CD4-positive, alpha-beta memory T cell (primary cell): ENCODE measurements around the gene MTR. TPM values are rescaled to one million over a fixed set of nuclear protein-coding genes. Genes with fewer than 3 reads are reported as not detected.

ENCODE experiments used
- CTCF ChIA-PET: fragments of 350-600 bp; sonication (Branson Sonifier 250); formaldehyde crosslinking; loops from one replicate; lab custom pipeline; 2021; ENCODE audit warnings: inconsistent platforms; ENCODE audit not compliant: partially characterized antibody; lab: Charles Lee
- POLR2A ChIA-PET: fragments of 350-600 bp; sonication (Branson Sonifier 250); formaldehyde crosslinking; loops from one replicate; lab custom pipeline; 2021; ENCODE audit not compliant: partially characterized antibody; lab: Charles Lee
- DNase-seq, 5 donors: peaks; one replicate each; pipeline versions ENCODE4 v3.0.0 to v3.0.0-alpha.2; 2020 to 2022; ENCODE audit warnings: mixed read lengths in 1 of 5
- H3K27ac ChIP-seq: one replicate; pipeline ENCODE4 v1.7.0; 2013; ENCODE audit warnings: low read depth, low read length
- H3K27me3 ChIP-seq: 2 replicates; pipeline ENCODE4 v1.7.0; 2013; ENCODE audit warnings: mild to moderate bottlenecking, low read length, moderate library complexity; ENCODE audit not compliant: insufficient read depth
- H3K36me3 ChIP-seq: 2 replicates; pipeline ENCODE4 v1.7.0; 2013; ENCODE audit warnings: mild to moderate bottlenecking, low read length, moderate library complexity; ENCODE audit not compliant: insufficient read depth
- H3K4me1 ChIP-seq: 2 replicates; pipeline ENCODE4 v1.7.0; 2013; ENCODE audit warnings: mild to moderate bottlenecking, low read length, moderate library complexity; ENCODE audit not compliant: insufficient read depth
- H3K4me3 ChIP-seq, 2 donors: one replicate each; pipeline ENCODE4 v1.7.0; 2013; ENCODE audit warnings: low read length in 2 of 2, mild to moderate bottlenecking in 1 of 2
- H3K9me3 ChIP-seq, 2 donors: one replicate each; pipeline ENCODE4 v1.7.0; 2013; ENCODE audit warnings: low read length in 2 of 2, control low read depth in 1 of 2; ENCODE audit not compliant: control insufficient read depth in 1 of 2
- H3K27ac Mint-ChIP-seq, 7 donors: one replicate each; pipeline ENCODE4 v1.8.0; 2020 to 2021; ENCODE audit warnings: mixed read lengths in 7 of 7, mild to moderate bottlenecking in 6 of 7, inconsistent platforms in 3 of 7, moderate library complexity in 3 of 7
- H3K27me3 Mint-ChIP-seq, 2 donors: one replicate each; pipeline ENCODE4 v1.8.0; 2020 to 2021; ENCODE audit warnings: mixed read lengths in 2 of 2
- H3K36me3 Mint-ChIP-seq, 2 donors: one replicate each; pipeline ENCODE4 v1.8.0; 2020 to 2021; ENCODE audit warnings: mixed read lengths in 2 of 2, inconsistent platforms in 1 of 2, mild to moderate bottlenecking in 1 of 2
- H3K4me1 Mint-ChIP-seq, 4 donors: one replicate each; pipeline ENCODE4 v1.8.0; 2020 to 2021; ENCODE audit warnings: mixed read lengths in 4 of 4, mild to moderate bottlenecking in 1 of 4
- H3K4me3 Mint-ChIP-seq, 8 donors: one replicate each; pipeline ENCODE4 v1.8.0; 2020 to 2021; ENCODE audit warnings: mixed read lengths in 8 of 8, mild to moderate bottlenecking in 7 of 8, moderate library complexity in 6 of 8, inconsistent platforms in 3 of 8
- H3K9me3 Mint-ChIP-seq, 8 donors: one replicate each; pipeline ENCODE4 v1.8.0; 2020 to 2021; ENCODE audit warnings: mixed read lengths in 8 of 8, mild to moderate bottlenecking in 5 of 8, inconsistent platforms in 3 of 8, moderate library complexity in 1 of 8
- intact Hi-C: fragments of 100-400 bp; cut with micrococcal nuclease; formaldehyde crosslinking; loops from one replicate; pipeline ENCODE4 v1.15.1; 2023
- polyA plus RNA-seq, 2 donors: library from polyadenylated mRNA; unstranded; fragments of 300-500 nt; fragmentation: Illumina TruSeq; gene quantifications; one replicate each; pipeline ENCODE4 v1.2.3, GENCODE V29; 2021
- total RNA-seq, 2 experiments: library from RNA; stranded (reverse); gene quantifications; one replicate each; pipeline ENCODE4 v1.2.3, GENCODE V29; 2021

Gene MTR
- total and polyA plus RNA-seq, 4 experiments from 2014 or later: 5.6 to 71.0 (median 45.5) TPM

GRCh38 chr1:236829085-236829484 lies 34.0 kb downstream of the MTR start:
- CTCF ChIA-PET: no interaction called here
- peaks cover 65 to 85% of the 10 kb centered on the region in 2 donors for H3K36me3 Mint-ChIP-seq

DNA sequence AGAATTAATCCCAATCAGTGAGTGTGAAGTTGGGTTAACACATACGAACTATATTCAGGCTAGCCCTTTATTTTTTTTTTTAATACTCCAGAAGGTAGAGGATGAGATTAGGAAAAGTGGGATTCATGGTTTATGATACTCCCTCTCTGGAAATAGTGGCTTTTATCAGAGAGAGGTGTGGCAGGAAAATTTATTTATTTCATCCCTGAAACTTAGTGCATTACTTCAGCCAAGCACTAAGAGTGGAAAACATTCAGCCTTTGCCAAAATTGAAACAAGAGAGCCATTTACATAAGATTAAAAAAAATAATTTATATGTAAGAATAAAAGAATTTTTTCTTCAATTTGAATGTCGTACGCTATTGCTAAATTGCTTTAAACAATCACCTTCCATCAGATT lies 35.0 kb downstream of the MTR start:
- no peak overlapping the region for H3K27ac ChIP-seq
- no peak for DNase-seq
- H3K27ac Mint-ChIP-seq: peak overlapping the region in 1 of 7 donors; percentile 19
- peaks cover 69 to 88% of the 10 kb centered on the region in 2 donors for H3K36me3 Mint-ChIP-seq
- no peaks in the 10 kb centered on the region for H3K9me3 Mint-ChIP-seq
- H3K4me1 ChIP-seq: no peaks in the 10 kb centered on the region
- no peak overlapping the region for H3K4me3 ChIP-seq
- ChIA-PET CTCF (no interaction called here), POLR2A (no interaction called here)
- H3K27me3 ChIP-seq: no peaks in the 10 kb centered on the region
- H3K9me3 ChIP-seq: no peaks in the 10 kb centered on the region
- H3K4me3 Mint-ChIP-seq: no peak overlapping the region
- H3K27me3 Mint-ChIP-seq: no peaks in the 10 kb centered on the region
- intact Hi-C loops: no loop called here
- peaks cover 0 to 5% (median 3%) of the 10 kb centered on the region in 4 donors for H3K4me1 Mint-ChIP-seq
- H3K36me3 ChIP-seq: peaks cover 57% of the 10 kb centered on the region

More at GRCh38 chr1:236829085-236829484, 34.0 kb downstream of the MTR start:
- Mint-ChIP-seq H3K4me3 (no peak overlapping the region), H3K27ac (no peak overlapping the region), H3K27me3 (no peaks in the 10 kb centered on the region), H3K9me3 (no peaks in the 10 kb centered on the region), H3K4me1 (peaks cover 0 to 4% (median 0%) of the 10 kb centered on the region in 4 donors)
- intact Hi-C loops: no loop called here
- H3K27ac ChIP-seq: no peak overlapping the region
- no peak overlapping the region for H3K4me3 ChIP-seq
- no peaks in the 10 kb centered on the region for H3K9me3 ChIP-seq
- H3K27me3 ChIP-seq: no peaks in the 10 kb centered on the region
- POLR2A ChIA-PET: no interaction called here
- H3K4me1 ChIP-seq: no peaks in the 10 kb centered on the region
- DNase-seq: no peak
- H3K36me3 ChIP-seq: peaks cover 54% of the 10 kb centered on the region

- H3K4me1 ChIP-seq: no peaks in the 10 kb centered on the region
- no peak overlapping the region for H3K27ac ChIP-seq
- H3K9me3 ChIP-seq: no peaks in the 10 kb centered on the region
- ChIA-PET CTCF (interaction anchor here (1.0 kb wide), 1 partner anchor 71 kb away, joined by 4 read pairs; no protein-coding TSS in a partner anchor), POLR2A (no interaction called here)
- Mint-ChIP-seq H3K27ac (no peak overlapping the region), H3K27me3 (no peaks in the 10 kb centered on the region), H3K9me3 (no peaks in the 10 kb centered on the region), H3K36me3 (peaks cover 72 to 89% of the 10 kb centered on the region in 2 donors), H3K4me1 (peaks cover 0 to 8% (median 6%) of the 10 kb centered on the region in 4 donors), H3K4me3 (no peak overlapping the region)
- no peak for DNase-seq
- no peaks in the 10 kb centered on the region for H3K27me3 ChIP-seq
- peaks cover 58% of the 10 kb centered on the region for H3K36me3 ChIP-seq
- intact Hi-C loops: no loop called here
- H3K4me3 ChIP-seq: no peak overlapping the region
Measured at GRCh38 chr1:236830560-236830959, 35.5 kb downstream of the MTR start.

DNA sequence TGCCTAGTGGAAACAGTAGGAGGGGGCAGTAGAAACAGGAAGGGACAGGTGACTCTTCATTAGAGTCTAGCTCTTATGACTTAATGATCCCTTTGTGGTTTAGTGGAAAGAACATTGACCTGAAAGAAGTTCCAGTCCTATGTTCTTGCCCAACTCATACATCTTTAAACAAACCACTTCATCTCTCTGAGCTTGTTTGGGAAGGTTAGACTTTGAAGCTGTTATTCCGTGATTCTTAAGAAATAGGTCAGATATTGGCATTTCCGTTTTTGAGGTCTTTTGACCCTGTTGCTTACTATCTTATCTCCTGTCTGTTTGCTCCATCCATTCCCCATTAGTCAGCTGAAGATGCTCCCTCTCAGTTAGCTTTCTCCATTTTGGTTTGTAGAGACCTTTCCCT lies 38.5 kb downstream of the MTR start:
- no peaks in the 10 kb centered on the region for H3K9me3 ChIP-seq
- no peak overlapping the region for H3K4me3 Mint-ChIP-seq
- H3K36me3 Mint-ChIP-seq: peaks cover 79 to 94% of the 10 kb centered on the region in 2 donors
- H3K9me3 Mint-ChIP-seq: no peaks in the 10 kb centered on the region
- H3K36me3 ChIP-seq: peaks cover 70% of the 10 kb centered on the region
- H3K27ac Mint-ChIP-seq: peak overlapping the region in 1 of 7 donors; percentile 10
- no peaks in the 10 kb centered on the region for H3K27me3 Mint-ChIP-seq
- H3K4me3 ChIP-seq: no peak overlapping the region
- peaks cover 0 to 10% (median 6%) of the 10 kb centered on the region in 4 donors for H3K4me1 Mint-ChIP-seq
- no peak overlapping the region for H3K27ac ChIP-seq
- H3K4me1 ChIP-seq: no peaks in the 10 kb centered on the region
- no peaks in the 10 kb centered on the region for H3K27me3 ChIP-seq
- ChIA-PET POLR2A (no interaction called here), CTCF (no interaction called here)
- intact Hi-C loops: no loop called here
- no peak for DNase-seq

- Mint-ChIP-seq H3K4me1 (peaks cover 0 to 10% (median 6%) of the 10 kb centered on the region in 4 donors), H3K4me3 (peak overlapping the region in 1 of 8 donors; percentile 3), H3K27me3 (no peaks in the 10 kb centered on the region), H3K9me3 (no peaks in the 10 kb centered on the region), H3K27ac (peak overlapping the region in 3 of 7 donors; percentile 3 to 92 (median 92)), H3K36me3 (peaks cover 81 to 93% of the 10 kb centered on the region in 2 donors)
- no peaks in the 10 kb centered on the region for H3K27me3 ChIP-seq
- intact Hi-C loops: no loop called here
- no peak overlapping the region for H3K27ac ChIP-seq
- peaks cover 74% of the 10 kb centered on the region for H3K36me3 ChIP-seq
- H3K4me1 ChIP-seq: no peaks in the 10 kb centered on the region
- no peak for DNase-seq
- no peak overlapping the region for H3K4me3 ChIP-seq
- CTCF ChIA-PET: no interaction called here
- no peaks in the 10 kb centered on the region for H3K9me3 ChIP-seq
- POLR2A ChIA-PET: no interaction called here
Measured at GRCh38 chr1:236834876-236835275, 39.8 kb downstream of the MTR start.

DNA sequence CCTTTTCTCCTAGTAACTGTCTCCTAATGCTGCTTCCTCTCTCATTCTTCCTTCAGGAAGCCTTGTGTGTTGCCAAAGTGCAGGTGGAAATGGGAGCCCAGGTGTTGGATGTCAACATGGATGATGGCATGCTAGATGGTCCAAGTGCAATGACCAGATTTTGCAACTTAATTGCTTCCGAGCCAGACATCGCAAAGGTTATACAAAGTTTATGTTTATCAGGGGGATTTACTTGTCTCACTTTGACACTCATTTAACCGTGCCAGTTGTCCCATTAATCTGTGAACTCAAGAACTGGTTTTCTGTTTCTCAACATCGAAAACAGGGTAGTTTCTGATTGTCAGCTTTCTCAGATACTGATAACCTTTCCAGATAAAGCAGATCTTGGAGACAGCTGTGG lies 40.4 kb downstream of the MTR start:
- peaks cover 0 to 10% (median 6%) of the 10 kb centered on the region in 4 donors for H3K4me1 Mint-ChIP-seq

GRCh38 chr1:236836157-236836556 lies 41.1 kb downstream of the MTR start:
- Histone ChIP-seq H3K27ac (no peak overlapping the region), H3K9me3 (no peaks in the 10 kb centered on the region), H3K36me3 (peaks cover 76% of the 10 kb centered on the region), H3K4me3 (no peak overlapping the region), H3K27me3 (no peaks in the 10 kb centered on the region), H3K4me1 (no peaks in the 10 kb centered on the region)
- POLR2A ChIA-PET: no interaction called here
- no peaks in the 10 kb centered on the region for H3K9me3 Mint-ChIP-seq
- no peak for DNase-seq
- H3K27me3 Mint-ChIP-seq: no peaks in the 10 kb centered on the region
- peak overlapping the region in 2 of 7 donors; percentile 20 to 80 for H3K27ac Mint-ChIP-seq
- H3K36me3 Mint-ChIP-seq: peaks cover 80 to 94% of the 10 kb centered on the region in 2 donors
- CTCF ChIA-PET: no interaction called here
- intact Hi-C loops: no loop called here
- H3K4me1 Mint-ChIP-seq: peaks cover 0 to 10% (median 6%) of the 10 kb centered on the region in 4 donors
- no peak overlapping the region for H3K4me3 Mint-ChIP-seq

More for the DNA sequence above, 40.4 kb downstream of the MTR start:
- Mint-ChIP-seq H3K4me3 (no peak overlapping the region), H3K27ac (peak overlapping the region in 2 of 7 donors; percentile 11 to 79), H3K9me3 (no peaks in the 10 kb centered on the region), H3K27me3 (no peaks in the 10 kb centered on the region), H3K36me3 (peaks cover 85 to 94% of the 10 kb centered on the region in 2 donors)
- Histone ChIP-seq H3K27me3 (no peaks in the 10 kb centered on the region), H3K36me3 (peaks cover 77% of the 10 kb centered on the region), H3K27ac (no peak overlapping the region), H3K9me3 (no peaks in the 10 kb centered on the region), H3K4me1 (no peaks in the 10 kb centered on the region), H3K4me3 (no peak overlapping the region)
- intact Hi-C loops: no loop called here
- DNase-seq: no peak
- CTCF ChIA-PET: no interaction called here
- POLR2A ChIA-PET: no interaction called here
